HG03139 (cell line): ENCODE results near the gene FAM210B.
"Not testable (repeated sequence)": the region's sequence is repeated elsewhere in the genome, so short reads cannot be mapped to it uniquely, and the experiment has no call there.

Source experiments
- ATAC-seq: cut with Tn5 transposase; IDR thresholded peaks from one replicate; pipeline ENCODE4 v1.9.1; 2021; ENCODE audit not compliant: unreplicated experiment

Gene FAM210B

DNA sequence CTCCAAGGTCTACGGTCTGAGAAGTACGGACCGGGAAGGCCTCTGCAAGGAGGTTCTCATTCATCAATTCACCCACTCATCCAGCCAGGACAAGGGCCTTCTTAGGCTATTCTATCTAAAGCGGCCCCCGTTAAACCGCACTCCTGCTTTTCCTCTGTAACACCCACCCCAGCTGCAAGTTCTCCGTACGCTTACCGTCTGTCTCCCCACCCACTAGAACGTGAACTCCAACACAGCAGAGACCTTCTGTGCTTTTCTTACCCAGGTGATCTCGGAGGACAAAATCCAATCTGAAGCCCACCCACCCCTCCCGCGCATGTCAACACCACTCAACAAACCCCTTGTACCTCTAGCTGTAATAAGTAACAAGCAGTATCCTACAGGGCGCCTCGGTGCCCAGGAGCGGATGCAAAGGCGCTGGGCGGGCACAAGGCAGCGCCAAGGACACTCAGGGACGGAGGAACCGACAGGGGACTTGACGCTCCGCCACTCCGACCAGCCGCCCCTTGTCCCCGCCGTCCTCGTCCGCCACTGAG lies 32.9 kb downstream of the FAM210B start:
- peak; percentile 29 for ATAC-seq

DNA sequence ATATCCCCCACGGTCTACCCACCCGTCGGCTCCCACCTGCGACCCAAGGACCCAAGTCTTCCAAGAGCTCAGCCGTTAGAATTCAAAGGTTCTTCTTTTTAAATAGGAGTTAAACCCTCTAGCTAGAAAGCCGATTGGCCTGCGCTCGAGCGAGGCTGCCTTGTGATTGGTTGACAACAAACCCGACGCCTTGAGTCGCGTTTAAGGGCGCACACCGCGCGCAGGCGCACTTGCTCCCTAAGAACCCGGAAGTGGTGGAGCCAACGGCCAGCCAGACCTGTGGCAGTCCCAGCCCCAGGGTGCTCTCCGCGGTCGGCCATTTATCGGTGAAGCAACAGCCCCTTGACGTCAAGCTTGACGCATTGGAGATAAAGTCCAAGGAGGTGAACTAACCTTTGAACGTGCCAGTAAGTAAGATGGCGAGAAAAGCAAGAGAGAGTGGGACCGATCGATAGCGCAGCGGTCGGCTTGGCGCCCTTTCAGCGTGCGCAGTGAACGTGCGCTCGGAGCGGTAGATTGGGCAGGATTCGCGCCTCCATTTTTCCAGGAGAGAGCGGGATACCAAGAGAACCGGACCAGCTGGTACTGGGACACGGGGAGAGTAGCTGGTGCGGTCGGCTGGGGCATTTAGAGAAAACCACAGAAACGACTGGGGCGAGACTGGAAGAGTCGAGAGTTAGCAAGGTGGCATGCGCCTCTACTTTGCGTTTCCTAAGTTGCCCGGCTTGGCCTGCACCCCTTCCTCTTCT lies 33.5 kb downstream of the FAM210B start, which contains the start of the genes AURKA and CSTF1:
Gene AURKA, minus strand, starts transcription at position 84 of the 749 bp plus-strand sequence. CDS start 4,018 bp downstream, outside the sequence.
Gene CSTF1, plus strand, starts transcription at position 514 of the 749 bp plus-strand sequence. CDS start 2,908 bp downstream, outside the sequence.
- ATAC-seq: peak; percentile 87

DNA sequence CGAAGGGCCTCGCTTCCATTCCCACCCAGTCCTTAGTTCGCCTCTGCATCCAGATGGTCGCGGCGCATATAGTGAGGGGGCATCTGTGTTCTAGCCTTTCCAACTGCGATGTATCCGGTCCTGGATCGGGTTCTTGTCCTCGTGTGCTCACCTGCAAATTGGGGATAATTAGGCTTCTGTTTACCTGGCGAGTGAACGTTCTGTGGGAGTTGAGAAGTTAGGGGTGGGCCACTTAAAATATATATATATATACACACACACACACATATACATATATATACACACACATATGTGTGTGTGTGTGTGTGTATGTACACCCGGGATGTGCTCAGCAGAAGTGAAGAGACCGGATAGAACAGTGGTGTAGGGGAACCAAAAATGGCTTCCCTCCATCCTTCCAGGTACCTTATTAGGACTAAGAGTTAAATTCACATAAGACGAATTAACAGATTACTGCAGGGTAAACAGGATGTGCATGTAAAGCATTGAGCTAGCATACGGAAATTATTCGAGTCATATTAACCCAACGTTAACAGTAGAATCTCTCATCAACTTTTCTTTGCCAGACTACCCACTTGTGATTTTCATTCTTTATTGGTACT lies 34.2 kb downstream of the FAM210B start:
- no peak for ATAC-seq

DNA sequence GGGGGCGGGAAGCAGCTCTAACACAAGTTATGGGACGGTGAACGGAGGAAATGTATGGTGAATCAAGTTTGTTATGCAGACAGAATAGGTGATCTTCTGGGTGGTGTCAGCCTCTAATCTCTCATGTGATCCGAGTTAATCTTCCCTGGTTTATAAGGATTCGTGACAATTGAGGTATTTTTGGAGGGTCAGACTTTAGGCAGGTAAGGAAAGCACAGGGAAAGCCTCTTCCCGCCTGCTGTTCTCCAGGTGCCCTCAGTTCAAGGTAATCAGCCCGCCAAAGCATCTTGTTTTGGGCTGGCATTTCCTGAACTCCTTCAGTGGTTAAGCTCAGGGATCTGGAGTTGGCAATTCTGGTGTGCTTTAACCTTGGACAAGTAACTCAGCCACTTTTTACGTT lies 34.9 kb downstream of the FAM210B start:
- no peak for ATAC-seq

GRCh38 chr20:56395166-56395565 lies 36.4 kb downstream of the FAM210B start:
- ATAC-seq: no peak

DNA sequence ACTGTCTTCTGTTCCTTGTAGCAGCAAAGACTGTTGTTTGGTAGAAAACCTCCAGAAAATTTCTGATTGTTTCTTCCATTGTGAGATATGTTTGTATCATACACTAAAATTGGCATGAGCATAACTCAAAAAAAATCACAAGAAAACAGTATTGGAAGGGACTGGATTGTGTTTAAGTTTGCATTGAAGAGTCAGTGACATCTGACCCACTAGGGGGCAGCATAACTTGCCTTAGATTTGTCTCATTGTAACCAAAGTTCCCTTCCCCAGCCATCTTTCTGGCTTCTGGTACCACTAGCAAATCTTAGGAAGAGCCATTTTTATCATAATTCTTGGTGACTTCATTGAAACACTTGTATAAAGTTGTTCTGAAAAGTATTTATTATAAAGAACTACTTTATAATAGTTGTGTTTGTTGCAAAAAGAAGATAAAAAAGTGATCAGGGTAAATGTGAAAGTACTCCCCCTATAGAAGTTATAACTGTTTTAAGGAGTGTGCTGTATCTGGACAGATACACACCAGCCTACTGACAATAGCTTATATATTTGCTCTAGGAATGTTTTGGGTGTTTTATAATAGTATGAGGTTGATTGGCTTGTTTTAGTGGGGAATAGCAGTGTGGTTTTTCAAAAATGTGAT lies 41.3 kb downstream of the FAM210B start:
- no peak for ATAC-seq

DNA sequence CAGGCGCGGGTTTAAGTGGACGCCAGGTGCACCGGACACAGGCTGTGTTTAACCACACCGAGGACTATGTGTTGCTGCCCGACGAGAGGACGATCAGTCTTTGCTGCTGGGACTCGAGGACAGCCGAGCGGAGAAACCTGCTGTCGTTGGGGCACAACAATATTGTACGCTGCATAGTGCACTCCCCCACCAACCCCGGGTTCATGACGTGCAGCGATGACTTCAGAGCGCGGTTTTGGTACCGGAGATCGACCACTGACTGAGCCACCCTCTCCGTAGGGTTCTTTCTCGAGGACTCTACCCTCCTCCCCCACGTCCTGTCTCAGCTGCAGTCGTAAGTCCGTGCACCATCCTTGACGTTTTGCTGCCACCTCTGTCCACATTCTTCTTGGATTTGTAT lies 44.7 kb downstream of the FAM210B start:
- ATAC-seq: no peak

DNA sequence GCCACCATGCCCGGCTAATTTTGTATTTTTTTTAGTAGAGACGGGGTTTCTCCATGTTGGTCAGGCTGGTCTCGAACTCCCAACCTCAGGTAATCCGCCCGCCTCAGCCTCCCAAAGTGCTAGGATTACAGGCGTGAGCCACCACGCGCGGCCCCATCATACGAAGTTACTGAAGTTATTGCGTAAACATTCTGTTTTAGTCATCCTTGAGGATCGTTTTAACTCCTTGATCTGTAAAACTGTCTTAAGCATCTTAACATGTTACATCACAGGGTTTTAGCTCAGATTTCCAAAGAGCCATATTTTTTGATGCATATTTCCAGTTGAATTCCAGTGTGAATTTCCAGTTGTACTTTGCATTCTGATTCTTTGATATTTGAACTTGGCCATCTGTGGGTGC lies 46.6 kb downstream of the FAM210B start:
- not testable (repeated sequence) for ATAC-seq

DNA sequence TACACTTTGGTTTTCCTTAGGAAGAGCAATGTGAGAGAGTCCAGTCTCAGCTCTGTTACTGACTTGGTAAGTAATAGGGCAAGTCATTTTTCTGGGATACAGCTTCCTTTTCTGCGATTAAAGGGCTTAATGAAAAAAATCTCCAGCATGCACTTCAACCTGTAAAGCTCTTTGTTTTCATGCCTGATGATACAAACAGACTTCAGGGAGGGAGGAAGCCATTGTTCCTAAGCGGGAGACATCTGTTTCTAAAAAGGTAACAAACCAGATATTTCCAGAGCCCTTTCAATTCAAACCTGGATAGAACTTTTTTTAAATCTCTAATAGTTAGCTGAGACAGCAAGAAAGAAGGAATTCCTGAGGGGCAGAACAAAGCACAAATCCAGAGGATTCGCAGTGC lies 48.1 kb downstream of the FAM210B start:
- ATAC-seq: no peak

- ATAC-seq: no peak
Observed at GRCh38 chr20:56409521-56409920, 50.7 kb downstream of the FAM210B start.

- ATAC-seq: no peak
Observed at GRCh38 chr20:56409956-56410355, 51.2 kb downstream of the FAM210B start.

- not testable (repeated sequence) for ATAC-seq
Observed at GRCh38 chr20:56411287-56411686, 52.5 kb downstream of the FAM210B start.

GRCh38 chr20:56411759-56412472 lies 53.1 kb downstream of the FAM210B start, which contains the start of gene CASS4:
Gene CASS4, plus strand, starts transcription at chr20:56412260. Its CDS starts 199 bp downstream, at chr20:56412459.
- ATAC-seq: peak; percentile 65

- ATAC-seq: no peak
Observed at GRCh38 chr20:56412473-56412790, 53.7 kb downstream of the FAM210B start.

DNA sequence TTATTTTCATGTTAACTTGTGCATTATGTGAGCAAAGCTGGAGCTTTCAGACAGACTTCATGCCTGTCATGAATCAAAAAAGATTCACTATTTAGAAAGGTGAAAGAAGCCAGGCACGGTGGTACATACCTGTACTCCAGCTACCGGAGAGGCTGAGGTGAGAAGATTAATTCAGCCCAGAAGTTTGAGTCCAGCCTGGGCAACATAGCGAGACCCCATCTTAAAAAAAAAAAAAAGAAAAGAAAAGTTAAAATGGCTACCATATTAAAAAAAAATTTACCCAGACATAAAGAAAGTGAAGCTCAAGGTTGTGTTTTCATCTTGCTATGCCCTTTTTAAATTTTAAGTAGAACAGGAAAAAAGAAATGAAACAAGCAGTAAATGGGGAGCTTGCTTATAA lies 54.2 kb downstream of the FAM210B start:
- ATAC-seq: no peak

DNA sequence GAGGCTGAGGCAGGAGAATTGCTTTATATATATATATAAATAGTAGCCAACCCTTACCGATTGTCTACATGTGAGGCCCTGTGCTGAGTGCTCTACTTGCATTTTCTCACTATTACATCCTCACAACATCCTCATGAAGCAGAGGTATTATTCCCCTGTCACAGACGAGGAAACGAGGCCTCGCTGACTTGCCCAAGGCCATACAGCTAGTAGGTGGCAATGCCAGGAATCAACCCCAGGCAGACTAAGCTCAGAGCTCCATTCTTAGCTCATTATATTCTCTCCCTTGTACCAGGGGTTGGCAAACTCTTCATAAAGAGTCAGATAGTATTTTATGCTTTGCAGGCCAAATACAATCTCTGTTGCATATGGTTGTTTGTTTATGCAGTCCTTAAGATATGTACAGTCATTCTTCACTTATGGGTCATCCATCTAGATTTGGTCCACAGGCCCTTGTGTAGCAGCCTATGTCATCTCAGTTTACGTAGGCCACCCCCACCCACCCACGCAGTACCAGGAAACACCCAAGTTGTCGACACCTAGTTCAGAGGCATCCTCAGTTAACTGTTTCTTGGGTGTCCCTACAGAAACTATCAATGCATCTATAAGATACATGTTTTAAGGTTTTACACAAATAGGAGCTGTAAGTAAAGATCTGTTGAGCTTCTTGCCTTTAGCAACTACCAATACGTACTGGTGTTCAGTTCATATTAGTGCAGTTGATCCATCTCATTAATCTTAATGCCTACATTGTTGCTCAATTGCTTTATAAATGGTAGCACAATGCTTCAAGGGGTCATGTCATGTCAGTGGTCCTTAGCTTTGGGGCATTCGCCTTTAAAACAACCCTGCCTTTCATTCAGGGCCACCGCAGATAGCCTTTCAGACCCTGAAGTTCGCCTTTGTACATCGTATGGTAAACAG lies 56.3 kb downstream of the FAM210B start:
- no peak for ATAC-seq

GRCh38 chr20:56417402-56417801 lies 58.6 kb downstream of the FAM210B start:
- no peak for ATAC-seq

- no peak for ATAC-seq
Observed at GRCh38 chr20:56417911-56418310, 59.1 kb downstream of the FAM210B start.
